ENCODE measurements around the gene KNDC1. TPM values are rescaled to one million over a fixed set of nuclear protein-coding genes. Genes with fewer than 3 reads are reported as not detected.

KNDC1 gene
- total and polyA plus RNA-seq, 2 of the 13 experiments (the other 11 are each of a cell fraction or from before 2014, with no cell fraction given): 0.69 TPM; not detected in 1

DNA sequence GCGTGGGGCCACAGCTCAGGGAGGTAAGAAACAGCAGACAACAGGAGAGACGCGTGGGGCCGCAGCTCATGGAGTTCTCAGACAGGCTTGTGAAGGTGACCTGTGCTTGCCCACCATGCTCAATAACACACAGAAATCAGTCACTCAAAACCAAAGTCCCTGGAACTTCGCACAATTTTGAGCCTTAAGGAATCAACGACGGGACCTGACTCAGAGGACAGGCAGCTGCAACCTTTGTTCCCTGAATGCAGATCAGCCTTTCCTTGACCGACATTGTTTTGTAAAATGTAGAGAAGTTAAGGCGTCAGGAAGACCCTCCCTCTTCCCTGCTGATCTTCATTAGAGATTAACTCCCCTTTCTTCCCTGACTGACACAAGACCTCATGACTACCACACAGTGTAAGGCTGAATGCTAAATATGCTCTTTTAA lies 8.5 kb upstream of the KNDC1 start:
- ChIA-PET CTCF (ENCODE audit: low intra/inter-chr PET ratio, low total read pairs) (no interaction called here), POLR2A (no interaction called here)
- in situ Hi-C loops (cut with HindIII; ENCODE audit: extremely low pct_ligation_motif_present, low pct_unique_long_range_greater_than_20kb) (no loop called here), intact Hi-C loops (cut with micrococcal nuclease; ENCODE audit: unreplicated experiment) (no loop called here)
- Histone ChIP-seq H3K27ac (ENCODE audit: extremely low read length, insufficient read depth, low read length) (no peak overlapping the region), H3K9me3 (ENCODE audit: low read length) (no peaks in the 10 kb centered on the region), H3K4me2 (ENCODE audit: low read depth, low read length) (no peak overlapping the region), H4K20me1 (ENCODE audit: insufficient read depth, low read length) (no peaks in the 10 kb centered on the region), H3K79me2 (ENCODE audit: insufficient read depth, low read length) (no peaks in the 10 kb centered on the region), H3K27me3 (ENCODE audit: control insufficient read depth in 1 of 2, insufficient read depth in 2 of 2, low read length in 2 of 2) (peaks cover 4 to 23% of the 10 kb centered on the region in 2 experiments; a peak in 3 of 5 replicates), H2AFZ (ENCODE audit: low read length) (no peak overlapping the region), H3K4me3 (replicated peaks in 1 of 3; ENCODE audit: insufficient read depth in 1 of 3, low read depth in 2 of 3, low read length in 3 of 3) (no peak overlapping the region), H3K4me1 (ENCODE audit: insufficient read depth, low read length) (no peaks in the 10 kb centered on the region), H3K9ac (ENCODE audit: insufficient read depth, low read depth, low read length) (no peak overlapping the region), H3K36me3 (replicated peaks in 1 of 2; ENCODE audit: control insufficient read depth in 1 of 2, insufficient read depth in 2 of 2, low read length in 2 of 2) (no peaks in the 10 kb centered on the region)
- DNase-seq (ENCODE audit: low spot score) (no peak), ATAC-seq (no peak), FAIRE-seq (no peak)
- WGBS (ENCODE audit: low lambda C conversion rate): 3% methylated on average over 9 of the region's 9 CpGs
- TF ChIP-seq ZBTB7B (CRISPR knock-in tag; IDR thresholded peaks at IDR 0.05) (no peak), ZNF451 (CRISPR knock-in tag; IDR thresholded peaks at IDR 0.05) (no peak), PRDM10 (CRISPR knock-in tag; IDR thresholded peaks at IDR 0.05; ENCODE audit: low read depth) (no peak), TCF12 (IDR thresholded peaks at IDR 0.05) (no peak), TCF12 (CRISPR knock-in tag; IDR thresholded peaks at IDR 0.05) (no peak), PAX8 (CRISPR knock-in tag; IDR thresholded peaks at IDR 0.05; ENCODE audit: borderline replicate concordance) (no peak), GTF3A (CRISPR knock-in tag; conservative IDR thresholded peaks at IDR 0.05) (no peak), KLF16 (CRISPR knock-in tag; IDR thresholded peaks at IDR 0.05) (no peak), ZNF326 (CRISPR knock-in tag; IDR thresholded peaks at IDR 0.05; ENCODE audit: borderline replicate concordance) (no peak), SNRNP70 (IDR thresholded peaks at IDR 0.05; ENCODE audit: low read depth, low read length) (no peak), TEF (CRISPR knock-in tag; IDR thresholded peaks at IDR 0.05) (no peak), ZNF770 (CRISPR knock-in tag; IDR thresholded peaks at IDR 0.05) (no peak)
- TF ChIP-seq, protein P1, sequence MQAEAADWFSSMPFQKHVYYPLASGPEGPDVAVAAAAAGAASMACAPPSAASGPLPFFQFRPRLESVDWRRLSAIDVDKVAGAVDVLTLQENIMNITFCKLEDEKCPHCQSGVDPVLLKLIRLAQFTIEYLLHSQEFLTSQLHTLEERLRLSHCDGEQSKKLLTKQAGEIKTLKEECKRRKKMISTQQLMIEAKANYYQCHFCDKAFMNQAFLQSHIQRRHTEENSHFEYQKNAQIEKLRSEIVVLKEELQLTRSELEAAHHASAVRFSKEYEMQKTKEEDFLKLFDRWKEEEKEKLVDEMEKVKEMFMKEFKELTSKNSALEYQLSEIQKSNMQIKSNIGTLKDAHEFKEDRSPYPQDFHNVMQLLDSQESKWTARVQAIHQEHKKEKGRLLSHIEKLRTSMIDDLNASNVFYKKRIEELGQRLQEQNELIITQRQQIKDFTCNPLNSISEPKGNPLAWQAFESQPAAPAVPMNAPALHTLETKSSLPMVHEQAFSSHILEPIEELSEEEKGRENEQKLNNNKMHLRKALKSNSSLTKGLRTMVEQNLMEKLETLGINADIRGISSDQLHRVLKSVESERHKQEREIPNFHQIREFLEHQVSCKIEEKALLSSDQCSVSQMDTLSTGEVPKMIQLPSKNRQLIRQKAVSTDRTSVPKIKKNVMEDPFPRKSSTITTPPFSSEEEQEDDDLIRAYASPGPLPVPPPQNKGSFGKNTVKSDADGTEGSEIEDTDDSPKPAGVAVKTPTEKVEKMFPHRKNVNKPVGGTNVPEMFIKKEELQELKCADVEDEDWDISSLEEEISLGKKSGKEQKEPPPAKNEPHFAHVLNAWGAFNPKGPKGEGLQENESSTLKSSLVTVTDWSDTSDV (CRISPR knock-in tag; IDR thresholded peaks at IDR 0.05): no peak
- no TSS peak for BruUV-seq (replicated peaks)

Data from HepG2 (cell line).